GM19395 (cell line): ENCODE data around the gene ARHGAP26.
"Not testable (repeated sequence)": the region's sequence is repeated elsewhere in the genome, so short reads cannot be mapped to it uniquely, and the experiment has no call there.

Source experiments
- ATAC-seq: cut with Tn5 transposase; IDR thresholded peaks from one replicate; pipeline ENCODE4 v1.9.1; 2021; ENCODE audit warnings: mild to moderate bottlenecking, moderate library complexity; ENCODE audit not compliant: unreplicated experiment

The ARHGAP26 gene

GRCh38 chr5:142952229-142952628 lies 182.1 kb downstream of the ARHGAP26 start:
- ATAC-seq, result no peak

GRCh38 chr5:142952871-142953270 lies 182.7 kb downstream of the ARHGAP26 start:
- ATAC-seq, result not testable (repeated sequence)

- no peak for ATAC-seq
Observed at GRCh38 chr5:142954455-142954854, 184.3 kb downstream of the ARHGAP26 start.

GRCh38 chr5:142955628-142956027 lies 185.5 kb downstream of the ARHGAP26 start:
- ATAC-seq, result no peak

GRCh38 chr5:142957528-142957927 lies 187.4 kb downstream of the ARHGAP26 start:
- no peak for ATAC-seq

GRCh38 chr5:142958944-142959682 lies 188.9 kb downstream of the ARHGAP26 start:
- ATAC-seq, result no peak

GRCh38 chr5:142959683-142960657 lies 189.8 kb downstream of the ARHGAP26 start:
- no peak for ATAC-seq

- ATAC-seq, result no peak
Observed at GRCh38 chr5:142961440-142962173, 191.4 kb downstream of the ARHGAP26 start.

GRCh38 chr5:142962174-142962533 lies 192.0 kb downstream of the ARHGAP26 start:
- ATAC-seq, result no peak

GRCh38 chr5:142965258-142966120 lies 195.3 kb downstream of the ARHGAP26 start:
- ATAC-seq, result not testable (repeated sequence)

GRCh38 chr5:142966121-142966420 lies 195.9 kb downstream of the ARHGAP26 start:
- ATAC-seq, result no peak

- ATAC-seq, result no peak
Observed at GRCh38 chr5:142969186-142969585, 199.0 kb downstream of the ARHGAP26 start.

GRCh38 chr5:142969624-142970439 lies 199.7 kb downstream of the ARHGAP26 start:
- no peak for ATAC-seq

- ATAC-seq, result no peak
Observed at GRCh38 chr5:142970440-142971030, 200.4 kb downstream of the ARHGAP26 start.

GRCh38 chr5:142971303-142972013 lies 201.3 kb downstream of the ARHGAP26 start:
- ATAC-seq, result peak; percentile 50

- no peak for ATAC-seq
Observed at GRCh38 chr5:142972064-142972570, 201.9 kb downstream of the ARHGAP26 start.

- ATAC-seq, result no peak
Observed at GRCh38 chr5:142973932-142974331, 203.8 kb downstream of the ARHGAP26 start.

- no peak for ATAC-seq
Observed at GRCh38 chr5:142974409-142974808, 204.2 kb downstream of the ARHGAP26 start.
